Measurements from ENCODE around the gene CRISPLD2. TPM values are rescaled to one million over a fixed set of nuclear protein-coding genes. Genes with fewer than 3 reads are reported as not detected.

Gene CRISPLD2
- total RNA-seq, 1 donor from 2014 or later, result 0.53 TPM

- DNase-seq (ENCODE audit: low read depth), result no peak
- no peaks in the 10 kb centered on the region for H3K36me3 ChIP-seq (ENCODE audit: control insufficient read depth, insufficient read depth, low read length)
- H3K27me3 ChIP-seq (ENCODE audit: control insufficient read depth, insufficient read depth, low read length), result peaks cover 7% of the 10 kb centered on the region
- FAIRE-seq, result no peak
- H3K4me3 ChIP-seq (ENCODE audit: low read depth, low read length), result no peak overlapping the region
- no peak for TF ChIP-seq CTCF (IDR thresholded peaks at IDR 0.05; ENCODE audit: insufficient read depth, low read length, severe bottlenecking)
Observed at GRCh38 chr16:84810518-84811273, 9.1 kb upstream of the CRISPLD2 start.

- no peak for FAIRE-seq
- H3K36me3 ChIP-seq (ENCODE audit: control insufficient read depth, insufficient read depth, low read length), result no peaks in the 10 kb centered on the region
- TF ChIP-seq CTCF (IDR thresholded peaks at IDR 0.05; ENCODE audit: insufficient read depth, low read length, severe bottlenecking), result no peak
- DNase-seq (ENCODE audit: low read depth), result no peak
- H3K4me3 ChIP-seq (ENCODE audit: low read depth, low read length), result no peak overlapping the region
- peaks cover 7% of the 10 kb centered on the region for H3K27me3 ChIP-seq (ENCODE audit: control insufficient read depth, insufficient read depth, low read length)
Observed at GRCh38 chr16:84811529-84811928, 8.3 kb upstream of the CRISPLD2 start.

- no peak for FAIRE-seq
- no peak for TF ChIP-seq CTCF (IDR thresholded peaks at IDR 0.05; ENCODE audit: insufficient read depth, low read length, severe bottlenecking)
- Histone ChIP-seq H3K36me3 (ENCODE audit: control insufficient read depth, insufficient read depth, low read length) (no peaks in the 10 kb centered on the region), H3K4me3 (ENCODE audit: low read depth, low read length) (no peak overlapping the region), H3K27me3 (ENCODE audit: control insufficient read depth, insufficient read depth, low read length) (peaks cover 7% of the 10 kb centered on the region)
- DNase-seq (ENCODE audit: low read depth), result no peak
Observed at GRCh38 chr16:84813141-84813934, 6.4 kb upstream of the CRISPLD2 start.

GRCh38 chr16:84815462-84815861 is 4.3 kb upstream of the CRISPLD2 start:
- DNase-seq (ENCODE audit: low read depth), result no peak

GRCh38 chr16:84816023-84816422 is 3.8 kb upstream of the CRISPLD2 start:
- Histone ChIP-seq H3K36me3 (ENCODE audit: control insufficient read depth, insufficient read depth, low read length) (no peaks in the 10 kb centered on the region), H3K27me3 (ENCODE audit: control insufficient read depth, insufficient read depth, low read length) (peaks cover 16% of the 10 kb centered on the region), H3K4me3 (ENCODE audit: low read depth, low read length) (no peak overlapping the region)
- TF ChIP-seq CTCF (IDR thresholded peaks at IDR 0.05; ENCODE audit: insufficient read depth, low read length, severe bottlenecking), result no peak
- no peak for DNase-seq (ENCODE audit: low read depth)
- FAIRE-seq, result no peak

More at GRCh38 chr16:84815462-84815861, 4.3 kb upstream of the CRISPLD2 start:
- no peak for FAIRE-seq
- H3K27me3 ChIP-seq (ENCODE audit: control insufficient read depth, insufficient read depth, low read length), result peaks cover 14% of the 10 kb centered on the region
- TF ChIP-seq CTCF (IDR thresholded peaks at IDR 0.05; ENCODE audit: insufficient read depth, low read length, severe bottlenecking), result no peak
- no peaks in the 10 kb centered on the region for H3K36me3 ChIP-seq (ENCODE audit: control insufficient read depth, insufficient read depth, low read length)
- no peak overlapping the region for H3K4me3 ChIP-seq (ENCODE audit: low read depth, low read length)

All from bronchial epithelial cell (primary cell).